ENCODE results near the gene TMA7B.

The TMA7B gene

DNA sequence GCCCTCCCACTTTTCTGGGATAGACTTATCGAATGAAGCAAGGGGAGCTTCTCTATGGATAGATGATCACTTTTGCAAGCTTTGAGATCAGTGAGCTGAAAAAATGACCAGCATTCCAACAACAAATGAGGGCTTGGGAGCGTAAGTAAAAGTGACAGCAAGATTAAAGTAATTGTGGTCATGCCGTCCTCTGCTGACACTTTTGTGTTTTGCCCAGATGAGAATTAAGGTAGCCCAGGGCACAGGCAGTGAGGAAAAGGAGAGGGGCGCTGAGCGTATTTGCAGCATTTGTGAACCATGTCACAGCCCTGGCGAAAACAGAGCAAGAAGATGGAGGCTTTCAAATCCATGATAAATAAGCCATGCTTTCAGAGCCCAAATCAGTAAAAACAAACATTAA lies 24.6 kb upstream of the TMA7B start:
- no peak overlapping the region for H3K4me3 ChIP-seq (replicated peaks; ENCODE audit: insufficient read depth, low read length)
- DNase-seq (ENCODE audit: low read depth in 1 of 2, low spot score in 1 of 2): no peak
- TF ChIP-seq GABPA (IDR thresholded peaks at IDR 0.05; ENCODE audit: low read depth) (no peak), SPI1 (IDR thresholded peaks at IDR 0.05; ENCODE audit: borderline replicate concordance, low read depth) (no peak), POLR2AphosphoS5 (IDR thresholded peaks at IDR 0.05; ENCODE audit: low read depth) (no peak)
- TF ChIP-seq, protein P1, sequence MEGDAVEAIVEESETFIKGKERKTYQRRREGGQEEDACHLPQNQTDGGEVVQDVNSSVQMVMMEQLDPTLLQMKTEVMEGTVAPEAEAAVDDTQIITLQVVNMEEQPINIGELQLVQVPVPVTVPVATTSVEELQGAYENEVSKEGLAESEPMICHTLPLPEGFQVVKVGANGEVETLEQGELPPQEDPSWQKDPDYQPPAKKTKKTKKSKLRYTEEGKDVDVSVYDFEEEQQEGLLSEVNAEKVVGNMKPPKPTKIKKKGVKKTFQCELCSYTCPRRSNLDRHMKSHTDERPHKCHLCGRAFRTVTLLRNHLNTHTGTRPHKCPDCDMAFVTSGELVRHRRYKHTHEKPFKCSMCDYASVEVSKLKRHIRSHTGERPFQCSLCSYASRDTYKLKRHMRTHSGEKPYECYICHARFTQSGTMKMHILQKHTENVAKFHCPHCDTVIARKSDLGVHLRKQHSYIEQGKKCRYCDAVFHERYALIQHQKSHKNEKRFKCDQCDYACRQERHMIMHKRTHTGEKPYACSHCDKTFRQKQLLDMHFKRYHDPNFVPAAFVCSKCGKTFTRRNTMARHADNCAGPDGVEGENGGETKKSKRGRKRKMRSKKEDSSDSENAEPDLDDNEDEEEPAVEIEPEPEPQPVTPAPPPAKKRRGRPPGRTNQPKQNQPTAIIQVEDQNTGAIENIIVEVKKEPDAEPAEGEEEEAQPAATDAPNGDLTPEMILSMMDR (IDR thresholded peaks at IDR 0.05; ENCODE audit: insufficient read depth, low read length): no peak
- TF ChIP-seq, protein P2, sequence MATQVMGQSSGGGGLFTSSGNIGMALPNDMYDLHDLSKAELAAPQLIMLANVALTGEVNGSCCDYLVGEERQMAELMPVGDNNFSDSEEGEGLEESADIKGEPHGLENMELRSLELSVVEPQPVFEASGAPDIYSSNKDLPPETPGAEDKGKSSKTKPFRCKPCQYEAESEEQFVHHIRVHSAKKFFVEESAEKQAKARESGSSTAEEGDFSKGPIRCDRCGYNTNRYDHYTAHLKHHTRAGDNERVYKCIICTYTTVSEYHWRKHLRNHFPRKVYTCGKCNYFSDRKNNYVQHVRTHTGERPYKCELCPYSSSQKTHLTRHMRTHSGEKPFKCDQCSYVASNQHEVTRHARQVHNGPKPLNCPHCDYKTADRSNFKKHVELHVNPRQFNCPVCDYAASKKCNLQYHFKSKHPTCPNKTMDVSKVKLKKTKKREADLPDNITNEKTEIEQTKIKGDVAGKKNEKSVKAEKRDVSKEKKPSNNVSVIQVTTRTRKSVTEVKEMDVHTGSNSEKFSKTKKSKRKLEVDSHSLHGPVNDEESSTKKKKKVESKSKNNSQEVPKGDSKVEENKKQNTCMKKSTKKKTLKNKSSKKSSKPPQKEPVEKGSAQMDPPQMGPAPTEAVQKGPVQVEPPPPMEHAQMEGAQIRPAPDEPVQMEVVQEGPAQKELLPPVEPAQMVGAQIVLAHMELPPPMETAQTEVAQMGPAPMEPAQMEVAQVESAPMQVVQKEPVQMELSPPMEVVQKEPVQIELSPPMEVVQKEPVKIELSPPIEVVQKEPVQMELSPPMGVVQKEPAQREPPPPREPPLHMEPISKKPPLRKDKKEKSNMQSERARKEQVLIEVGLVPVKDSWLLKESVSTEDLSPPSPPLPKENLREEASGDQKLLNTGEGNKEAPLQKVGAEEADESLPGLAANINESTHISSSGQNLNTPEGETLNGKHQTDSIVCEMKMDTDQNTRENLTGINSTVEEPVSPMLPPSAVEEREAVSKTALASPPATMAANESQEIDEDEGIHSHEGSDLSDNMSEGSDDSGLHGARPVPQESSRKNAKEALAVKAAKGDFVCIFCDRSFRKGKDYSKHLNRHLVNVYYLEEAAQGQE (IDR thresholded peaks at IDR 0.05; ENCODE audit: insufficient replicate concordance, low read depth): no peak
- no peak overlapping the region for H3K27ac ChIP-seq (replicated peaks)
- H3K27me3 ChIP-seq (ENCODE audit: insufficient read depth, poor library complexity, severe bottlenecking): peaks cover 14% of the 10 kb centered on the region

DNA sequence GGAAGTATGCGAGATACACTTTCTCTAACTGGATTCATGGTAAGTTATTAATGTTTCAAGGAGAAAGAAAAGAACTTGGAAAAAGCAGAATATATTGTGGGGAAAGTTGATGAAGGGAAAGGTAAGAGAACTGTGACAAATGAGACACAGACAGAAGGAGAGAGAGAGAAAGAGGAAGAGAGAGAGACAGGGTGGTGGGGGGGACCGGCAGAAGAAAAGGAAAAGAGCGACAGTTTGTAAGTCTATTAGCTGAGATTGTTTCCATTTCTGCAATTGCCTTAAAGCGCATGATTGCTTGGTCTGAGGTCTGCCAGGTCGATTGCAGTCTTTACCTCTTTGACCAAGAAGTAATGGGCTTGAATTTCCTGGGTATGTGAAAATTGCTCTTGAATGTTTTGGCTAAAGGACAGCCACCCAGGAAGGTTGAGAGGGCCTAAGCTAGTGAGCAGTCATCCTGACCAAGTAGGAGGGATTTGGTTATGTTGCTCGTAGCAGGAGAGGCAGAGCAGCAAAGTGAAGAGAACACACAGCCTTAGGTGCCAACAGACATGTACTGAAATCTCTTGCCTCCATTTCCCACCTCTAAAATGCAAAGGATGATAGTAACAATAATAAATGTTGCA lies 23.6 kb upstream of the TMA7B start:
- no peak overlapping the region for H3K27ac ChIP-seq (replicated peaks)
- no peak overlapping the region for H3K4me3 ChIP-seq (replicated peaks; ENCODE audit: insufficient read depth, low read length)
- TF ChIP-seq POLR2AphosphoS5 (IDR thresholded peaks at IDR 0.05; ENCODE audit: low read depth) (no peak), SPI1 (IDR thresholded peaks at IDR 0.05; ENCODE audit: borderline replicate concordance, low read depth) (peak; percentile 31; the same call in 1 of the 2 replicates)
- no peak for DNase-seq (ENCODE audit: low read depth in 1 of 2, low spot score in 1 of 2)
- H3K27me3 ChIP-seq (ENCODE audit: insufficient read depth, poor library complexity, severe bottlenecking): peaks cover 14% of the 10 kb centered on the region

DNA sequence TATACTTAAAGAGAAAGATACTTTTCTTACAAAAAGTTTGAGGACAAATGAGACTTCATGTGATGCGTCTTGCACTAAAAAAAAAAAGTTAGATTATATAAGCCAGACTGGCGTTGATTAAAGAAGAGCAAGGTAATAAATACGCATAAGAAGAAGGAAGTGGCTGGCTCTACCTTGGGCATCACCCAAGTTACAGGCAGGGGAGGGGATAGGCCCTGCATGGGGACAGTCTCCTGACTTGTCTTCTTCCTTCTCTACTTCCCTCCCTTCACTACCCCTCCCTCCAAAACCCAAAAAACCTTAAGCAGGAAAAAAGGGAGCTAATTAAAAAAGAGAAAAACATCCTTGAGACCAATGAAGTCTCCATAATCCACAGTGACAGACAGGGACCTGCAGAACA lies 22.3 kb upstream of the TMA7B start:
- H3K27ac ChIP-seq (replicated peaks): no peak overlapping the region
- no peak for TF ChIP-seq POLR2AphosphoS5 (IDR thresholded peaks at IDR 0.05; ENCODE audit: low read depth)
- TF ChIP-seq, protein P2 (IDR thresholded peaks at IDR 0.05; ENCODE audit: insufficient replicate concordance, low read depth): no peak
- H3K4me3 ChIP-seq (replicated peaks; ENCODE audit: insufficient read depth, low read length): no peak overlapping the region
- DNase-seq (ENCODE audit: low read depth in 1 of 2, low spot score in 1 of 2): no peak
- peaks cover 14% of the 10 kb centered on the region for H3K27me3 ChIP-seq (ENCODE audit: insufficient read depth, poor library complexity, severe bottlenecking)

DNA sequence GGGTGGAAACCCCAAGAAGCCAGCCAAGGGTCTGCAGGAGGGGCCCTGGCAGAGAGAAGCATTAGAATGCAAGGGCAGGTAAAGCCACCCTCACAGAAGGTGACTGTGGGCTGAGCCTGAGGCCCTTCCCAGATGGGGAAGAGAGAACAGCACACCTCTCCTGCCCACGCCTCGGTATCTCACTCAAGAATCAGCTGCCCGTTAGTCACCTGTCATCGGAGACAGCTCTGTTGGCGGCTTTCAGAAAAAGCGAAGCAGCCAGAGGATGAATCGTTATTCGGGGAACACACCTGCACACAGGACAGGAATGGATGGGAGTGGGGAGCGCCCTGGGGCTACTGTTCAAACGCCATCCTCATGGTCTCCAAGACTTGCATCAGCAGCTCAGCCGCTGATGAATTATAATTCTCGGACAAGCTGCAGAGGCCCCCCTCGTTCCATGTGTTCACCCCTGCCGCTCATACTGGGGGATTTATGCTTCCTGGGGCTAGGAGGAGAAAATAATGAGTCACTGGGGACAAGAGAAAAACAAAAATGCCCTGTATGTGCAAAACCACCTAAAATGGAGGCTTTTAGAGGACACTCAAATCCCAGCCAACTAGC lies 21.6 kb upstream of the TMA7B start:
- no peak overlapping the region for H3K27ac ChIP-seq (replicated peaks)
- TF ChIP-seq, protein P2 (IDR thresholded peaks at IDR 0.05; ENCODE audit: insufficient replicate concordance, low read depth): no peak
- TF ChIP-seq, protein P1 (IDR thresholded peaks at IDR 0.05; ENCODE audit: insufficient read depth, low read length): no peak
- no peak for TF ChIP-seq SPI1 (IDR thresholded peaks at IDR 0.05; ENCODE audit: borderline replicate concordance, low read depth)
- TF ChIP-seq GABPA (IDR thresholded peaks at IDR 0.05; ENCODE audit: low read depth): no peak
- TF ChIP-seq POLR2AphosphoS5 (IDR thresholded peaks at IDR 0.05; ENCODE audit: low read depth): no peak
- H3K27me3 ChIP-seq (ENCODE audit: insufficient read depth, poor library complexity, severe bottlenecking): peaks cover 14% of the 10 kb centered on the region
- DNase-seq (ENCODE audit: low read depth in 1 of 2, low spot score in 1 of 2): no peak
- H3K4me3 ChIP-seq (replicated peaks; ENCODE audit: insufficient read depth, low read length): no peak overlapping the region

All from HL-60 (cell line).